ENCODE measurements around the gene FAM107B. TPM values are rescaled to one million over a fixed set of nuclear protein-coding genes. Genes with fewer than 3 reads are reported as not detected.
A peak's percentile ranks its signal among the peaks of the same experiment; 100 is the strongest.
"Not testable (repeated sequence)": the region's sequence is repeated elsewhere in the genome, so short reads cannot be mapped to it uniquely, and the experiment has no call there.

FAM107B gene
- total RNA-seq, 6 experiments from 2014 or later: 18.7 to 43.8 (median 40.0) TPM

- Mint-ChIP-seq H3K27me3 (ENCODE audit: insufficient read depth) (no peaks in the 10 kb centered on the region; the same call in 1 of the 2 replicates), H3K4me1 (ENCODE audit: low read depth) (peaks cover 12% of the 10 kb centered on the region; the same call in 1 of the 2 replicates), H3K9me3 (no peaks in the 10 kb centered on the region), H3K36me3 (ENCODE audit: low read depth) (peaks cover 53% of the 10 kb centered on the region), H3K27ac (no peak overlapping the region), H3K4me3 (no peak overlapping the region)
- TF ChIP-seq, protein P1, sequence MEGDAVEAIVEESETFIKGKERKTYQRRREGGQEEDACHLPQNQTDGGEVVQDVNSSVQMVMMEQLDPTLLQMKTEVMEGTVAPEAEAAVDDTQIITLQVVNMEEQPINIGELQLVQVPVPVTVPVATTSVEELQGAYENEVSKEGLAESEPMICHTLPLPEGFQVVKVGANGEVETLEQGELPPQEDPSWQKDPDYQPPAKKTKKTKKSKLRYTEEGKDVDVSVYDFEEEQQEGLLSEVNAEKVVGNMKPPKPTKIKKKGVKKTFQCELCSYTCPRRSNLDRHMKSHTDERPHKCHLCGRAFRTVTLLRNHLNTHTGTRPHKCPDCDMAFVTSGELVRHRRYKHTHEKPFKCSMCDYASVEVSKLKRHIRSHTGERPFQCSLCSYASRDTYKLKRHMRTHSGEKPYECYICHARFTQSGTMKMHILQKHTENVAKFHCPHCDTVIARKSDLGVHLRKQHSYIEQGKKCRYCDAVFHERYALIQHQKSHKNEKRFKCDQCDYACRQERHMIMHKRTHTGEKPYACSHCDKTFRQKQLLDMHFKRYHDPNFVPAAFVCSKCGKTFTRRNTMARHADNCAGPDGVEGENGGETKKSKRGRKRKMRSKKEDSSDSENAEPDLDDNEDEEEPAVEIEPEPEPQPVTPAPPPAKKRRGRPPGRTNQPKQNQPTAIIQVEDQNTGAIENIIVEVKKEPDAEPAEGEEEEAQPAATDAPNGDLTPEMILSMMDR (IDR thresholded peaks at IDR 0.05): no peak
- no peak for DNase-seq
These were observed 179.7 kb downstream of the FAM107B start for GRCh38 chr10:14594878-14595525.

GRCh38 chr10:14593806-14594205 is 180.9 kb downstream of the FAM107B start:
- Mint-ChIP-seq H3K27ac (no peak overlapping the region), H3K4me3 (no peak overlapping the region), H3K4me1 (ENCODE audit: low read depth) (peaks cover 24% of the 10 kb centered on the region), H3K36me3 (ENCODE audit: low read depth) (peaks cover 45% of the 10 kb centered on the region), H3K27me3 (ENCODE audit: insufficient read depth) (no peaks in the 10 kb centered on the region; the same call in 1 of the 2 replicates), H3K9me3 (no peaks in the 10 kb centered on the region)
- no peak for DNase-seq
- TF ChIP-seq, protein P1 (IDR thresholded peaks at IDR 0.05): no peak

GRCh38 chr10:14592566-14592965 is 182.1 kb downstream of the FAM107B start:
- Mint-ChIP-seq H3K4me3 (no peak overlapping the region), H3K4me1 (ENCODE audit: low read depth) (peaks cover 36% of the 10 kb centered on the region), H3K9me3 (no peaks in the 10 kb centered on the region), H3K27me3 (ENCODE audit: insufficient read depth) (no peaks in the 10 kb centered on the region; the same call in none of the 2 replicates), H3K36me3 (ENCODE audit: low read depth) (peaks cover 36% of the 10 kb centered on the region), H3K27ac (no peak overlapping the region)
- TF ChIP-seq, protein P1 (IDR thresholded peaks at IDR 0.05): no peak
- DNase-seq: no peak

- H3K27ac Mint-ChIP-seq: no peak overlapping the region
- peaks cover 41% of the 10 kb centered on the region for H3K4me1 Mint-ChIP-seq (ENCODE audit: low read depth)
- H3K4me3 Mint-ChIP-seq: no peak overlapping the region
- DNase-seq: no peak
- no peaks in the 10 kb centered on the region for H3K9me3 Mint-ChIP-seq
- no peaks in the 10 kb centered on the region; the same call in none of the 2 replicates for H3K27me3 Mint-ChIP-seq (ENCODE audit: insufficient read depth)
- peaks cover 32% of the 10 kb centered on the region for H3K36me3 Mint-ChIP-seq (ENCODE audit: low read depth)
- TF ChIP-seq, protein P1 (IDR thresholded peaks at IDR 0.05): no peak
These were observed 182.7 kb downstream of the FAM107B start for GRCh38 chr10:14592026-14592425.

- Mint-ChIP-seq H3K4me1 (ENCODE audit: low read depth) (peaks cover 64% of the 10 kb centered on the region), H3K4me3 (peak overlapping the region; percentile 81), H3K36me3 (ENCODE audit: low read depth) (peaks cover 21% of the 10 kb centered on the region), H3K27ac (peak overlapping the region; percentile 98)
- not testable (repeated sequence) for H3K9me3 Mint-ChIP-seq; DNase-seq; H3K27me3 Mint-ChIP-seq (ENCODE audit: insufficient read depth)
These were observed 185.8 kb downstream of the FAM107B start for GRCh38 chr10:14588938-14589294.

- peaks cover 27% of the 10 kb centered on the region for H3K36me3 Mint-ChIP-seq (ENCODE audit: low read depth)
These were observed 186.4 kb downstream of the FAM107B start for GRCh38 chr10:14588084-14588937.

More at GRCh38 chr10:14588084-14588937, 186.4 kb downstream of the FAM107B start:
- H3K27me3 Mint-ChIP-seq (ENCODE audit: insufficient read depth): peaks cover 2% of the 10 kb centered on the region
- peaks cover 64% of the 10 kb centered on the region for H3K4me1 Mint-ChIP-seq (ENCODE audit: low read depth)
- DNase-seq: peak; percentile 100
- H3K9me3 Mint-ChIP-seq: no peaks in the 10 kb centered on the region
- H3K27ac Mint-ChIP-seq: peak overlapping the region; percentile 98
- TF ChIP-seq, protein P1 (IDR thresholded peaks at IDR 0.05): no peak
- H3K4me3 Mint-ChIP-seq: peak overlapping the region; percentile 81
